A549 (cell line): ENCODE data around the gene SMR3B. TPM values are rescaled to one million over a fixed set of nuclear protein-coding genes. Genes with fewer than 3 reads are reported as not detected.

Source experiments
- ATAC-seq, 2 experiments: fragments of 200-7000 bp in 1 of 2; fragments of >200 bp in 1 of 2; cut with Nextera tagmentation in 1 of 2; cut with Tn5 transposase in 1 of 2; 3 replicates each; pipeline versions ENCODE4 v1.8.0 to v1.9.1; 2018 to 2020; ENCODE audit warnings: mild to moderate bottlenecking in 1 of 2, moderate library complexity in 1 of 2
- CTCF ChIA-PET: fragments of 300-600 bp; sonication (Branson Sonifier 250); formaldehyde crosslinking; extraction: SDS; loops from one replicate; lab custom pipeline; 2021; ENCODE audit warnings: antibody characterized with exemption, inconsistent platforms; lab: Yijun Ruan, JAX
- POLR2A ChIA-PET: fragments of 350-600 bp; formaldehyde crosslinking; extraction: SDS; loops from one replicate; lab custom pipeline; 2021; ENCODE audit warnings: antibody characterized with exemption, inconsistent platforms; lab: Yijun Ruan, JAX
- DNase-seq, 2 experiments: peaks; one replicate each; pipeline versions ENCODE4 v3.0.0 to v3.0.0-alpha.2; 2011 to 2016; ENCODE audit warnings: low read depth in 1 of 2, low spot score in 1 of 2
- FAIRE-seq: peaks from 2 replicates; lab custom pipeline; 2011; peaks lifted over from hg19 to GRCh38; lab: Jason Lieb, UNC
- H3K27ac ChIP-seq, 2 experiments: fragments of >200 bp; sonication (Bioruptor Twin); formaldehyde crosslinking; 3 replicates each; pipeline ENCODE4 v1.5.1; 2016 to 2017
- H3K4me1 ChIP-seq: fragments of >200 bp; sonication (Bioruptor Twin); formaldehyde crosslinking; 3 replicates; pipeline ENCODE4 v1.6.1; 2016
- H3K4me2 ChIP-seq: fragments of >200 bp; sonication (Bioruptor Twin); formaldehyde crosslinking; 3 replicates; pipeline ENCODE4 v1.6.1; 2016
- H3K4me3 ChIP-seq: fragments of >200 bp; sonication (Bioruptor Twin); formaldehyde crosslinking; 3 replicates; pipeline ENCODE4 v1.5.1; 2016
- H3K9me3 ChIP-seq: fragments of >200 bp; sonication (Bioruptor Twin); formaldehyde crosslinking; 3 replicates; pipeline ENCODE4 v1.6.1; 2016
- CBX8 ChIP-seq: fragments of 200-600 bp; sonication (generic); IDR thresholded peaks from 2 replicates; pipeline ENCODE4 v1.6.1; 2016
- CHD4 ChIP-seq: fragments of 200-600 bp; sonication (generic); IDR thresholded peaks from 2 replicates; pipeline ENCODE4 v1.6.1; 2016; ENCODE audit warnings: antibody characterized with exemption, mild to moderate bottlenecking, borderline replicate concordance
- EHF ChIP-seq: fragments of 250-450 bp; sonication (Bioruptor Pico); IDR thresholded peaks from 2 replicates; pipeline ENCODE4 v1.5.0; 2020; ENCODE audit warnings: mild to moderate bottlenecking
- GATA3 ChIP-seq: IDR thresholded peaks from 2 replicates; pipeline ENCODE4 v1.6.1; 2012; ENCODE audit warnings: borderline replicate concordance
- HEYL ChIP-seq: fragments of 250-450 bp; sonication (Bioruptor Pico); IDR thresholded peaks from 2 replicates; pipeline ENCODE4 v1.8.0; 2021; ENCODE audit warnings: mild to moderate bottlenecking, moderate library complexity
- HMGXB4 ChIP-seq: fragments of 250-450 bp; sonication (Bioruptor Pico); IDR thresholded peaks from 2 replicates; pipeline ENCODE4 v1.5.0; 2021; ENCODE audit warnings: mild to moderate bottlenecking, moderate library complexity, borderline replicate concordance
- JUNB ChIP-seq: fragments of >200 bp; sonication (Bioruptor Twin); formaldehyde crosslinking; IDR thresholded peaks from 2 replicates; pipeline ENCODE4 v1.6.1; 2016
- MAZ ChIP-seq: fragments of 150-350 bp; IDR thresholded peaks from 2 replicates; pipeline ENCODE4 v1.6.1; 2014; ENCODE audit warnings: antibody characterized with exemption, low read depth, low read length, borderline replicate concordance
- NPAS2 ChIP-seq: fragments of 250-450 bp; sonication (Bioruptor Pico); IDR thresholded peaks from 2 replicates; pipeline ENCODE4 v1.8.0; 2022; ENCODE audit warnings: mild to moderate bottlenecking, moderate library complexity, borderline replicate concordance
- POLR2AphosphoS2 ChIP-seq: conservative IDR thresholded peaks from 2 replicates; pipeline ENCODE4 v1.6.1; 2012; ENCODE audit warnings: low read length, improper control_type of control experiment, inconsistent platforms
- RARB ChIP-seq: fragments of 250-450 bp; sonication (Bioruptor Pico); IDR thresholded peaks from 2 replicates; pipeline ENCODE4 v1.8.0; 2021; ENCODE audit warnings: mild to moderate bottlenecking, moderate library complexity
- RNF2 ChIP-seq: fragments of 200-600 bp; sonication (generic); IDR thresholded peaks from 2 replicates; pipeline ENCODE4 v1.6.1; 2016; ENCODE audit warnings: low read depth, mild to moderate bottlenecking, antibody characterized with exemption, moderate library complexity, borderline replicate concordance
- SREBF2 ChIP-seq: fragments of 450-650 bp; IDR thresholded peaks from 2 replicates; pipeline ENCODE4 v1.6.1; 2014; ENCODE audit warnings: mild to moderate bottlenecking, moderate library complexity
- WGBS: methylation state at CpG from one replicate; pipeline ENCODE4 v1.1.6; 2017; ENCODE audit errors: missing lambda C conversion rate; 5-methylcytosine and 5-hydroxymethylcytosine counted together
- polyA plus RNA-seq, 4 experiments: library from polyadenylated mRNA; depleted of rRNA in 3 of 4; stranded (reverse); fragments of >200 nt; fragmentation: RNase III in 1 of 4; extraction: RNeasy Plus Mini Kit Qiagen cat#74134 plus additional on column Dnase treatment in 1 of 4; gene quantifications; 2 replicates in 3 of 4; 3 replicates in 1 of 4; pipeline ENCODE4 v1.2.3, GENCODE V29; 2011 to 2017
- TF ChIP-seq, protein P1 (sequence below): IDR thresholded peaks from 2 replicates; pipeline ENCODE4 v1.6.1; 2012
- TF ChIP-seq, protein P2 (sequence below): fragments of 200-600 bp; sonication (generic); IDR thresholded peaks from 2 replicates; pipeline ENCODE4 v1.6.1; 2016; ENCODE audit warnings: antibody characterized with exemption, mild to moderate bottlenecking, moderate library complexity

Gene SMR3B
- polyA plus RNA-seq, 2 of the 4 experiments (the other 2 are of a cell fraction): not detected

DNA sequence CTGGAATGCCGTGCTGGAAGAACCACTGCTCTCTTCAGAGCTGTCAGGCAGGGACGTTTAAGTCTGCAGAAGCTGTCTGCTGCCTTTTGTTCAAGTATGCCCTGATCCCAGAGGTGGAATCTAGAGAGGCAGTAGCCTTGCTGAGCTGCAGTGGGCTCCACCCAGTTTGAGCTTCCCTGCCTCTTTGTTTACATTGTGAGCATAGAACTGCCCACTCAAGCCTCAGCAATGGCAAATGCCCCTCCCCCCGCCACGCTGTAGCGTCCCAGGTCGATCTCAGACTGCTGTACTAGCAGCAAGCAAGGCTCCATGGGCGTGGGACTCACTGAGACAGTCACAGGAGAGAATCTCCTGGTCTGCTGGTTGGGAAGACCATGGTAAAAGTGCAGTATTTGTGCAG lies 54.3 kb downstream of the SMR3B start:
- TF ChIP-seq, protein P1, sequence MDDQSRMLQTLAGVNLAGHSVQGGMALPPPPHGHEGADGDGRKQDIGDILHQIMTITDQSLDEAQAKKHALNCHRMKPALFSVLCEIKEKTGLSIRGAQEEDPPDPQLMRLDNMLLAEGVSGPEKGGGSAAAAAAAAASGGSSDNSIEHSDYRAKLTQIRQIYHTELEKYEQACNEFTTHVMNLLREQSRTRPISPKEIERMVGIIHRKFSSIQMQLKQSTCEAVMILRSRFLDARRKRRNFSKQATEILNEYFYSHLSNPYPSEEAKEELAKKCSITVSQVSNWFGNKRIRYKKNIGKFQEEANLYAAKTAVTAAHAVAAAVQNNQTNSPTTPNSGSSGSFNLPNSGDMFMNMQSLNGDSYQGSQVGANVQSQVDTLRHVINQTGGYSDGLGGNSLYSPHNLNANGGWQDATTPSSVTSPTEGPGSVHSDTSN: no peak
- TF ChIP-seq, protein P2, sequence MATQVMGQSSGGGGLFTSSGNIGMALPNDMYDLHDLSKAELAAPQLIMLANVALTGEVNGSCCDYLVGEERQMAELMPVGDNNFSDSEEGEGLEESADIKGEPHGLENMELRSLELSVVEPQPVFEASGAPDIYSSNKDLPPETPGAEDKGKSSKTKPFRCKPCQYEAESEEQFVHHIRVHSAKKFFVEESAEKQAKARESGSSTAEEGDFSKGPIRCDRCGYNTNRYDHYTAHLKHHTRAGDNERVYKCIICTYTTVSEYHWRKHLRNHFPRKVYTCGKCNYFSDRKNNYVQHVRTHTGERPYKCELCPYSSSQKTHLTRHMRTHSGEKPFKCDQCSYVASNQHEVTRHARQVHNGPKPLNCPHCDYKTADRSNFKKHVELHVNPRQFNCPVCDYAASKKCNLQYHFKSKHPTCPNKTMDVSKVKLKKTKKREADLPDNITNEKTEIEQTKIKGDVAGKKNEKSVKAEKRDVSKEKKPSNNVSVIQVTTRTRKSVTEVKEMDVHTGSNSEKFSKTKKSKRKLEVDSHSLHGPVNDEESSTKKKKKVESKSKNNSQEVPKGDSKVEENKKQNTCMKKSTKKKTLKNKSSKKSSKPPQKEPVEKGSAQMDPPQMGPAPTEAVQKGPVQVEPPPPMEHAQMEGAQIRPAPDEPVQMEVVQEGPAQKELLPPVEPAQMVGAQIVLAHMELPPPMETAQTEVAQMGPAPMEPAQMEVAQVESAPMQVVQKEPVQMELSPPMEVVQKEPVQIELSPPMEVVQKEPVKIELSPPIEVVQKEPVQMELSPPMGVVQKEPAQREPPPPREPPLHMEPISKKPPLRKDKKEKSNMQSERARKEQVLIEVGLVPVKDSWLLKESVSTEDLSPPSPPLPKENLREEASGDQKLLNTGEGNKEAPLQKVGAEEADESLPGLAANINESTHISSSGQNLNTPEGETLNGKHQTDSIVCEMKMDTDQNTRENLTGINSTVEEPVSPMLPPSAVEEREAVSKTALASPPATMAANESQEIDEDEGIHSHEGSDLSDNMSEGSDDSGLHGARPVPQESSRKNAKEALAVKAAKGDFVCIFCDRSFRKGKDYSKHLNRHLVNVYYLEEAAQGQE: no peak
- TF ChIP-seq HMGXB4 (no peak), SREBF2 (no peak), CBX8 (no peak), RNF2 (no peak), EHF (CRISPR knock-in tag) (no peak), RARB (no peak), GATA3 (no peak), NPAS2 (CRISPR knock-in tag) (no peak), POLR2AphosphoS2 (no peak), HEYL (CRISPR knock-in tag) (no peak), MAZ (no peak), JUNB (no peak), CHD4 (no peak)
- TF ChIP-seq, all 56 proteins: peak for 0
- DNase-seq: no peak

More for the DNA sequence above, 54.3 kb downstream of the SMR3B start:
- ChIA-PET CTCF (no interaction called here), POLR2A (no interaction called here)
- ATAC-seq: no peak
- no peak overlapping the region for H3K27ac ChIP-seq
- H3K9me3 ChIP-seq: no peaks in the 10 kb centered on the region
- WGBS: 6% methylated on average over 3 of the region's 7 CpGs
- no peak overlapping the region for H3K4me2 ChIP-seq
- FAIRE-seq: no peak
- H3K4me1 ChIP-seq: no peaks in the 10 kb centered on the region
- H3K4me3 ChIP-seq: no peak overlapping the region

Other genes with a start within 250 kb of the SMR3B start
- gene PRR27, start 228.9 kb upstream of the SMR3B start, polyA plus RNA-seq (2011; rRNA removed): not detected in 2 replicates
- gene PRR27, start 228.9 kb upstream of the SMR3B start, polyA plus RNA-seq (2017; fragmentation: RNase III; extraction: RNeasy Plus Mini Kit Qiagen cat#74134 plus additional on column Dnase treatment): not detected in 3 replicates
- not detected in 2 replicates for gene ODAM, start 187.4 kb upstream of the SMR3B start, polyA plus RNA-seq (2011; rRNA removed)
- gene ODAM, start 187.4 kb upstream of the SMR3B start, polyA plus RNA-seq (2017; fragmentation: RNase III; extraction: RNeasy Plus Mini Kit Qiagen cat#74134 plus additional on column Dnase treatment): not detected in 3 replicates
- gene FDCSP, start 157.0 kb upstream of the SMR3B start, polyA plus RNA-seq (2011; rRNA removed): not detected in 2 replicates
- gene FDCSP, start 157.0 kb upstream of the SMR3B start, polyA plus RNA-seq (2017; fragmentation: RNase III; extraction: RNeasy Plus Mini Kit Qiagen cat#74134 plus additional on column Dnase treatment): not detected in 3 replicates
- not detected in 2 replicates for gene CSN3, start 140.5 kb upstream of the SMR3B start, polyA plus RNA-seq (2011; rRNA removed)
- not detected in 3 replicates for gene CSN3, start 140.5 kb upstream of the SMR3B start, polyA plus RNA-seq (2017; fragmentation: RNase III; extraction: RNeasy Plus Mini Kit Qiagen cat#74134 plus additional on column Dnase treatment)
- not detected in 2 replicates for gene CABS1, start 48.1 kb upstream of the SMR3B start, polyA plus RNA-seq (2011; rRNA removed)
- not detected in 3 replicates for gene CABS1, start 48.1 kb upstream of the SMR3B start, polyA plus RNA-seq (2017; fragmentation: RNase III; extraction: RNeasy Plus Mini Kit Qiagen cat#74134 plus additional on column Dnase treatment)
- gene SMR3A, start 22.4 kb upstream of the SMR3B start, polyA plus RNA-seq (2011; rRNA removed): not detected in 2 replicates
- gene SMR3A, start 22.4 kb upstream of the SMR3B start, polyA plus RNA-seq (2017; fragmentation: RNase III; extraction: RNeasy Plus Mini Kit Qiagen cat#74134 plus additional on column Dnase treatment): not detected in 3 replicates
- gene OPRPN, start 14.8 kb downstream of the SMR3B start, polyA plus RNA-seq (2011; rRNA removed): not detected in 2 replicates
- not detected in 3 replicates for gene OPRPN, start 14.8 kb downstream of the SMR3B start, polyA plus RNA-seq (2017; fragmentation: RNase III; extraction: RNeasy Plus Mini Kit Qiagen cat#74134 plus additional on column Dnase treatment)
- gene MUC7, start 89.1 kb downstream of the SMR3B start, polyA plus RNA-seq (2011; rRNA removed): not detected in 2 replicates
- not detected in 3 replicates for gene MUC7, start 89.1 kb downstream of the SMR3B start, polyA plus RNA-seq (2017; fragmentation: RNase III; extraction: RNeasy Plus Mini Kit Qiagen cat#74134 plus additional on column Dnase treatment)
- gene AMTN, start 135.4 kb downstream of the SMR3B start, polyA plus RNA-seq (2011; rRNA removed): not detected in 2 replicates
- gene AMTN, start 135.4 kb downstream of the SMR3B start, polyA plus RNA-seq (2017; fragmentation: RNase III; extraction: RNeasy Plus Mini Kit Qiagen cat#74134 plus additional on column Dnase treatment): not detected in 3 replicates
- gene AMBN, start 209.1 kb downstream of the SMR3B start, polyA plus RNA-seq (2011; rRNA removed): not detected in 2 replicates
- not detected in 3 replicates for gene AMBN, start 209.1 kb downstream of the SMR3B start, polyA plus RNA-seq (2017; fragmentation: RNase III; extraction: RNeasy Plus Mini Kit Qiagen cat#74134 plus additional on column Dnase treatment)
- 0.16 TPM in 2 replicates for gene ENAM, start 245.6 kb downstream of the SMR3B start, polyA plus RNA-seq (2011; rRNA removed)
- gene ENAM, start 245.6 kb downstream of the SMR3B start, polyA plus RNA-seq (2017; fragmentation: RNase III; extraction: RNeasy Plus Mini Kit Qiagen cat#74134 plus additional on column Dnase treatment): 0.01 TPM in 1 of 3 replicates, not detected in the others